OCI-LY7 (cell line): ENCODE measurements around the gene BRD7. TPM values are rescaled to one million over a fixed set of nuclear protein-coding genes. Genes with fewer than 3 reads are reported as not detected.

ENCODE experiments used
- BruUV-seq: library from RNA; stranded (reverse); fragments of 400-500 nt; replicated peaks from 2 replicates; lab custom pipeline; 2021; lab: Mats Ljungman, UMichigan
- CTCF ChIA-PET: fragments of 300-600 bp; sonication (Branson Sonifier 250); formaldehyde crosslinking; loops from one replicate; lab custom pipeline; 2022; ENCODE audit warnings: antibody characterized with exemption; ENCODE audit not compliant: unreplicated experiment; lab: Charles Lee
- POLR2A ChIA-PET: fragments of 300-600 bp; sonication (Branson Sonifier 250); formaldehyde crosslinking; loops from one replicate; lab custom pipeline; 2022; ENCODE audit warnings: antibody characterized with exemption; lab: Charles Lee
- DNase-seq: peaks from one replicate; pipeline ENCODE4 v3.0.0-alpha.2; 2015; ENCODE audit warnings: low spot score
- H2AFZ ChIP-seq: fragments of 200-600 bp; sonication (generic), shearing (Covaris generic); 2 replicates; pipeline ENCODE4 v1.6.1; 2014; ENCODE audit warnings: mild to moderate bottlenecking, antibody characterized with exemption, low read length, moderate library complexity
- H3K27ac ChIP-seq: fragments of 200-600 bp; sonication (generic); 2 replicates; pipeline ENCODE4 v1.5.1; 2014; ENCODE audit warnings: mixed run types, low read depth, mild to moderate bottlenecking, moderate library complexity, low read length, inconsistent platforms; ENCODE audit not compliant: poor library complexity, severe bottlenecking
- H3K36me3 ChIP-seq: fragments of 200-600 bp; sonication (generic); 2 replicates; pipeline ENCODE4 v1.6.1; 2014; ENCODE audit warnings: mild to moderate bottlenecking, antibody characterized with exemption, low read length, moderate library complexity, mixed read lengths; ENCODE audit not compliant: insufficient read depth
- H3K4me1 ChIP-seq: fragments of 200-600 bp; sonication (generic); 2 replicates; pipeline ENCODE4 v1.5.1; 2014; ENCODE audit warnings: mild to moderate bottlenecking, low read length; ENCODE audit not compliant: insufficient read depth, poor library complexity, severe bottlenecking
- H3K4me2 ChIP-seq: fragments of 200-600 bp; sonication (generic); 2 replicates; pipeline ENCODE4 v1.6.1; 2014; ENCODE audit warnings: mild to moderate bottlenecking, low read length
- H3K4me3 ChIP-seq: fragments of 200-600 bp; sonication (generic); 2 replicates; pipeline ENCODE4 v1.5.1; 2014; ENCODE audit warnings: mild to moderate bottlenecking, low read depth, low read length; ENCODE audit not compliant: poor library complexity, severe bottlenecking
- H3K79me2 ChIP-seq: fragments of 200-600 bp; sonication (generic); 2 replicates; pipeline ENCODE4 v1.6.1; 2016; ENCODE audit warnings: low read depth, mild to moderate bottlenecking, low read length, moderate library complexity, mixed read lengths; ENCODE audit not compliant: insufficient read depth
- H3K9me2 ChIP-seq: fragments of 200-600 bp; sonication (generic); 2 replicates; pipeline ENCODE4 v1.6.1; 2016; ENCODE audit warnings: mild to moderate bottlenecking, low read length, mixed read lengths; ENCODE audit not compliant: insufficient read depth
- H3K9me3 ChIP-seq: fragments of 200-600 bp; sonication (generic); 2 replicates; pipeline ENCODE4 v1.6.1; 2014; ENCODE audit warnings: mild to moderate bottlenecking, mixed run types, low read length, mixed read lengths
- H4K20me1 ChIP-seq: fragments of 200-600 bp; sonication (generic); 2 replicates; pipeline ENCODE4 v1.6.1; 2014; ENCODE audit warnings: mild to moderate bottlenecking, antibody characterized with exemption, low read length, moderate library complexity, mixed read lengths; ENCODE audit not compliant: insufficient read depth
- EZH2phosphoT487 ChIP-seq: fragments of 200-600 bp; sonication (generic); IDR thresholded peaks from 2 replicates; pipeline ENCODE4 v1.6.1; 2018; ENCODE audit warnings: low read depth, borderline replicate concordance, mild to moderate bottlenecking, mixed run types, antibody characterized with exemption, low read length, moderate library complexity, mixed read lengths
- intact Hi-C: fragments of 100-400 bp; cut with micrococcal nuclease; formaldehyde crosslinking; loops from one replicate; pipeline ENCODE4 v1.10.0; 2022; ENCODE audit not compliant: unreplicated experiment
- total RNA-seq, 2 experiments: library from RNA; depleted of rRNA in 1 of 2; stranded (reverse); fragments of >200 nt in 1 of 2; shearing (Covaris generic) in 1 of 2; gene quantifications; 2 replicates each; pipeline ENCODE4 v1.2.3, GENCODE V29; 2014 to 2022
- TF ChIP-seq, protein P1 (sequence below): fragments of 200-600 bp; sonication (generic); conservative IDR thresholded peaks from 2 replicates; pipeline ENCODE4 v1.5.1; 2014; ENCODE audit warnings: mild to moderate bottlenecking, antibody characterized with exemption, low read length, moderate library complexity, mixed read lengths

Gene BRD7
- total RNA-seq, 2 experiments from 2014 or later: 78.5 to 105 TPM

DNA sequence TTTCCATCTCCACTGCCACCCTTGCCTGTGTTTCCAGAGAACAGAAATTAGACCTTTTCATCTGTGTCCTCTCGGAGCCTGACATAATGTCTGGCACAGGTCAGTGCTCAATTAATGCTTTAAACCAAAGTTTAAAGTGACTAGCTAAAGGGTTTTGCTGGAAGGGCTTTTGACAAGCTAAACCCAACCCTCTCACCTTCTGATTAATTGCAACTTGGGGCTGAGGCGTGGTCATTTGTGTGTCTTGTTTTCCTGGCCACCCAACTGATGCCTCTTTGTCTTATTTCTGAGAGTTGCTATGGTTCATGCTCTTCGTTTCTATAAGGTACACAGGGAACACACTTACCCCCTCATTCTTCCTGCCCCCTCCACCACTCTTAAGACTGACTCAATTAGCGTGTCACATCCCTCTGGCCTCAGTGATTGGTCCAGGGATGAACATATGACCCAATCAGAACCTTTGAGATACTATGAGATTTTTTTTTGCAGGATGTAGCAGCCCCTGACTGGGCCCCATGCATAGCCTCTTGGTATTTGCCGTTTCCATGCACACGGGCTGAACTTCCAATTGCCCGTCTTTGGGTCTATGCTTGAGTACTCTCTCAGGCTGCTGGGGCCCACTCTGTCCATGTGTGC lies 15.8 kb upstream of the BRD7 start:
- intact Hi-C loops: no loop called here
- no peak for TF ChIP-seq EZH2phosphoT487
- TF ChIP-seq, protein P1, sequence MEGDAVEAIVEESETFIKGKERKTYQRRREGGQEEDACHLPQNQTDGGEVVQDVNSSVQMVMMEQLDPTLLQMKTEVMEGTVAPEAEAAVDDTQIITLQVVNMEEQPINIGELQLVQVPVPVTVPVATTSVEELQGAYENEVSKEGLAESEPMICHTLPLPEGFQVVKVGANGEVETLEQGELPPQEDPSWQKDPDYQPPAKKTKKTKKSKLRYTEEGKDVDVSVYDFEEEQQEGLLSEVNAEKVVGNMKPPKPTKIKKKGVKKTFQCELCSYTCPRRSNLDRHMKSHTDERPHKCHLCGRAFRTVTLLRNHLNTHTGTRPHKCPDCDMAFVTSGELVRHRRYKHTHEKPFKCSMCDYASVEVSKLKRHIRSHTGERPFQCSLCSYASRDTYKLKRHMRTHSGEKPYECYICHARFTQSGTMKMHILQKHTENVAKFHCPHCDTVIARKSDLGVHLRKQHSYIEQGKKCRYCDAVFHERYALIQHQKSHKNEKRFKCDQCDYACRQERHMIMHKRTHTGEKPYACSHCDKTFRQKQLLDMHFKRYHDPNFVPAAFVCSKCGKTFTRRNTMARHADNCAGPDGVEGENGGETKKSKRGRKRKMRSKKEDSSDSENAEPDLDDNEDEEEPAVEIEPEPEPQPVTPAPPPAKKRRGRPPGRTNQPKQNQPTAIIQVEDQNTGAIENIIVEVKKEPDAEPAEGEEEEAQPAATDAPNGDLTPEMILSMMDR: no peak
- Histone ChIP-seq H3K9me2 (no peaks in the 10 kb centered on the region), H2AFZ (no peak overlapping the region; the same call in none of the 2 replicates), H4K20me1 (no peaks in the 10 kb centered on the region), H3K4me2 (no peak overlapping the region), H3K9me3 (no peaks in the 10 kb centered on the region), H3K27ac (no peak overlapping the region), H3K79me2 (no peaks in the 10 kb centered on the region), H3K4me3 (no peak overlapping the region), H3K36me3 (no peaks in the 10 kb centered on the region), H3K4me1 (peaks cover 14% of the 10 kb centered on the region)
- BruUV-seq: no TSS peak
- DNase-seq: peak; percentile 23
- POLR2A ChIA-PET: interaction anchor here (0.6 kb wide), 1 partner anchor 448 kb away, joined by 3 read pairs; no protein-coding TSS in a partner anchor
- CTCF ChIA-PET: no interaction called here

DNA sequence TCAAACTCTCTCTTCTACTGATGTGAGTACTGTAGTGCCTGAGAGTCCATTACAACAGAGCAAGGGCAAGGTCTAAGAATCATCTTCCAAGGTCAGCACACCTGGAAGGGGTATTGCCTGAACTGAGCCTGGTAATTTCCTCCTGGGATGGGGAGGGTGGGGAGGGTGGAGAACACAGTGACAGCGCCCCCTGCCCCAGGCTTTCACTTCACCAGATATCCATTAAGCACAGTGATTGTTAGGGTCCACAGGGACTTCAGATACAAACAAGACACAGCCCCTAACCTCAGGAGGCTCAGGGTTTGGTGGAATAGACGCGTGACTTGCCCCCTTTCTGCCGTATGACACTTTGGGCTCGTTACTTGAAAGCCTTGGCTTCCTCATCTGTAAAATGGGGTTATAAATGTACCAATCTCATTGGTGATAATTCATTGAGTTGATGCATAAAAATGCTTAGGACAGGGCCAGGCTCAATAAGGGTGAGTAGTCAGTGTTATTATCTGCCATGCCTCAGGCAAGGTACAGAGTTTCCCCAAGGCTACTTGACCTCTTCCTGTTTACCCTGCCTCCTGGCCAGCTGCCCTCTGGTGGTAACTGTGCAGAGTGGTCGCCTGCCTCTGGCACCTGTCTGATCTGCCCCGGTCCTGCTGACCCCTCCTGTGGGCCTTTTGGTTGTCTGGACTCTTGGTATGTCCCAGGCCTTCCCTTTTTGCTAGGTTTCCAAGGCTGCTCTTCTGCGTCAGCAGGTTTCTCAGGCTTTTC lies 13.1 kb upstream of the BRD7 start:
- no peak for DNase-seq
- no peaks in the 10 kb centered on the region for H3K9me3 ChIP-seq
- no TSS peak for BruUV-seq
- CTCF ChIA-PET: no interaction called here
- no peaks in the 10 kb centered on the region for H3K9me2 ChIP-seq
- H3K36me3 ChIP-seq: no peaks in the 10 kb centered on the region
- no peak overlapping the region for H2AFZ ChIP-seq
- TF ChIP-seq, protein P1: peak; percentile 38; the same call in 1 of the 2 replicates
- no peak for TF ChIP-seq EZH2phosphoT487
- no peaks in the 10 kb centered on the region for H4K20me1 ChIP-seq
- H3K27ac ChIP-seq: no peak overlapping the region
- H3K4me2 ChIP-seq: no peak overlapping the region
- no peak overlapping the region for H3K4me3 ChIP-seq
- H3K79me2 ChIP-seq: no peaks in the 10 kb centered on the region
- intact Hi-C loops: no loop called here
- POLR2A ChIA-PET: no interaction called here
- peaks cover 14% of the 10 kb centered on the region for H3K4me1 ChIP-seq

- no peak for DNase-seq
- ChIA-PET POLR2A (interaction anchor here (1.3 kb wide), 1 partner anchor 9 kb away, joined by 4 read pairs; no protein-coding TSS in a partner anchor), CTCF (no interaction called here)
- Histone ChIP-seq H3K4me2 (no peak overlapping the region), H3K9me2 (no peaks in the 10 kb centered on the region), H3K36me3 (no peaks in the 10 kb centered on the region), H3K79me2 (no peaks in the 10 kb centered on the region), H3K27ac (no peak overlapping the region), H3K4me1 (no peaks in the 10 kb centered on the region), H2AFZ (no peak overlapping the region), H3K9me3 (no peaks in the 10 kb centered on the region), H3K4me3 (no peak overlapping the region), H4K20me1 (no peaks in the 10 kb centered on the region)
- BruUV-seq: no TSS peak
- intact Hi-C loops: loop anchor here (10.0 kb wide), 1 partner anchor 126 kb away; no protein-coding TSS in a partner anchor
- TF ChIP-seq, protein P1: no peak
- TF ChIP-seq EZH2phosphoT487: no peak
These were observed 9.6 kb upstream of the BRD7 start for GRCh38 chr16:50378417-50378816.
